ENCODE data around the gene PRKCE.

The PRKCE gene

GRCh38 chr2:45699032-45699658 is 47.7 kb downstream of the PRKCE start:
- no peak for TF ChIP-seq CTCF (IDR thresholded peaks at IDR 0.05)
- Histone ChIP-seq H3K27ac (no peak overlapping the region), H3K4me3 (no peak overlapping the region), H3K27me3 (no peaks in the 10 kb centered on the region), H3K36me3 (no peaks in the 10 kb centered on the region), H3K4me1 (no peaks in the 10 kb centered on the region), H3K9me3 (no peaks in the 10 kb centered on the region)
- intact Hi-C loops (cut with DNase I; ENCODE audit: low total_unique reads): no loop called here
- no peak for DNase-seq

DNA sequence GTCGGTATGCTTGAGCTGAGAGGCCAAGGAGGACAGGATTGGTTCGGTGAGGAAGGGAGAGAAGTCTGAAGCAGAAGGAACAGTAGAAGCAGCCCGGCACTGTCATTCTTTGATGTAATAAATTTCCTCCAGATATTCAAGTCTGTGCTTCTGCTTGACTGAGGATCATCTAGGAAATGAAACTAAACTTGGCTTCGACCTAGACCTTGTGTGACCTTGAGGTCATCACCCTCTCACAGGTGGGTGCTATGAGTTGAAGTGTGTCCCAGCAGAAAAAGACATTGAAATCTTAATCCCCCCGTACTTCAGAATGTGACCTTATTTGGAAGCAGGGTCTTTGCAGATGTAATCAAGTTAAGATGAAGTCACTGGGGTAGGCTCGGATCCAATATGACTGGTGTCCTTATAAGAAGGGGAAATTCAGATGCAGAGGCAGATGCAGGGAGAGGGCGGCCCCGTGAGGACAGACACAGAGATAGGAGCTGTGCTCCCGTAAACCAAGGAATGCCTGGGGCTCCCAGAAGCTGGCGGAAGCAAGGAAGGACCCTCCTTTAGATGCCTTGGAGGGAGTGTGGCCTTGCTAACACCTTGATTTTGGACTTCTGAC is 49.0 kb downstream of the PRKCE start:
- no peaks in the 10 kb centered on the region for H3K27me3 ChIP-seq
- H3K4me3 ChIP-seq: no peak overlapping the region
- no peaks in the 10 kb centered on the region for H3K36me3 ChIP-seq
- intact Hi-C loops (cut with DNase I; ENCODE audit: low total_unique reads): no loop called here
- no peak for TF ChIP-seq CTCF (IDR thresholded peaks at IDR 0.05)
- no peak for DNase-seq
- H3K9me3 ChIP-seq: no peaks in the 10 kb centered on the region
- no peak overlapping the region for H3K27ac ChIP-seq
- H3K4me1 ChIP-seq: peaks cover 0 to 6% (median 4%) of the 10 kb centered on the region in 4 donors

DNA sequence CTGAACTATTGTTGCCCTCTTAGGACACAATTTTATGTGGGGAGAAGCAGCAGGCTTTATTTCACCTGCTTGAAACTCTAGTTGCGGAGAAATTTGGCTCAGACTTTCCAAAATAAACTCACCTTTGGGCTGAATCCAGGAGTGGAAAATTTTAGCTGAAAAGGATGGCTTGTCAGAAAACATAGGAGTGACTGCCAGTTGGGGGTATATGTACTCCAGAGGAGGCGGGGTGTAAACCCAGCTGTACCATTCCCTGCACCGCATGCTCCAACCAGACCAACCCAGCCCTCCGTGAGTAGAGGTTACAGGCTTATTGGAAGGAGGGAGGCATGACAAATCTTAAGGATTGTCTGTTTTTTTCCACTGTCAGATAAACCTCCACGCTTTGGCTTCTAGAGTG is 53.8 kb downstream of the PRKCE start:
- intact Hi-C loops (cut with DNase I; ENCODE audit: low total_unique reads): no loop called here
- no peak for TF ChIP-seq CTCF (IDR thresholded peaks at IDR 0.05)
- Histone ChIP-seq H3K36me3 (no peaks in the 10 kb centered on the region), H3K27me3 (no peaks in the 10 kb centered on the region), H3K4me3 (no peak overlapping the region), H3K4me1 (peaks cover 0 to 20% (median 14%) of the 10 kb centered on the region in 4 donors), H3K9me3 (no peaks in the 10 kb centered on the region), H3K27ac (no peak overlapping the region)
- DNase-seq: no peak

DNA sequence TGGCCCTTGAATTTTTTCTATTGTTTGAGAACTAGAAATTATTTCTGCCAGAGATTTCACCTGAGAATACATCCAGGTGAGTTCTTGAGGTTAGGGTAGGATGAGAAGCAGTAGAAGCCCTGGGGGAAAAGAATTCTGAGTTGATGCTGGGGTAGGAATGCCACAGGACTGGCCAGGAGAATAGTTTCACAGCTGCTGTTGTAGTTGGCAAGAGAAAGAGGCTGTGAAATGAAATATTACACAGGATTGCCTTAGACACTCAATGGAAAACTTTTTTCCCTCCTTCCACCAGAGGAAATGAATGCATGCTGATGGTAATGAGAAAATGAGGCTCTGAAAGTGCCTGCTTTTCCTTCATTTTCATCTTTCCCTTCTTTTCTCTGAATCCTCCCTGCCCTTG is 54.6 kb downstream of the PRKCE start:
- DNase-seq: no peak
- no peaks in the 10 kb centered on the region for H3K36me3 ChIP-seq
- H3K9me3 ChIP-seq: no peaks in the 10 kb centered on the region
- no peak for TF ChIP-seq CTCF (IDR thresholded peaks at IDR 0.05)
- no peaks in the 10 kb centered on the region for H3K27me3 ChIP-seq
- peaks cover 0 to 20% (median 14%) of the 10 kb centered on the region in 4 donors for H3K4me1 ChIP-seq
- H3K4me3 ChIP-seq: no peak overlapping the region
- H3K27ac ChIP-seq: no peak overlapping the region
- intact Hi-C loops (cut with DNase I; ENCODE audit: low total_unique reads): no loop called here

DNA sequence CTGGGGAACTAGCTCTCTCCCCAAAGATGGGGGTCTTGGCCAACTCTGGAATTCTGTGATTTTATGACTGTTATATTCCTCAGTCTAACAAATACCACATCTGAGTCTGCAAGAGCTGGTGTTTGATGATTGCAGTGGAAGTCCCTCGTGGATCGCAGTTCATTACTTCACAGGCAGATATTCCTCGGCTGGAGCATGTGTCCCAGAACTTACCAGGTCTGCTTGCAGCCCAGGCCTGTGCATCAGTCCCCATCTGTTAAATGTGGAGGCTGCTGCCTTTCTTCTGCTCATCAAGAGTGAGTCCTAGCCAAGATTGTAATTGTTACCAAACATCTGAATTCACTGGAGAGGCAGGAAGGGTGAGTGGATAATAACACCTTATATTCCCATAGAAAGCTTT is 55.5 kb downstream of the PRKCE start:
- intact Hi-C loops (cut with DNase I; ENCODE audit: low total_unique reads): no loop called here
- Histone ChIP-seq H3K27ac (no peak overlapping the region), H3K27me3 (no peaks in the 10 kb centered on the region), H3K9me3 (no peaks in the 10 kb centered on the region), H3K36me3 (no peaks in the 10 kb centered on the region), H3K4me1 (peaks cover 0 to 20% (median 14%) of the 10 kb centered on the region in 4 donors), H3K4me3 (no peak overlapping the region)
- no peak for DNase-seq
- TF ChIP-seq CTCF (IDR thresholded peaks at IDR 0.05): no peak
